Renal pelvis (tissue), 3 donors: ENCODE measurements around the gene DDX20. TPM values are rescaled to one million over a fixed set of nuclear protein-coding genes. Genes with fewer than 3 reads are reported as not detected.

Experiments used
- polyA plus RNA-seq, 3 donors: library from polyadenylated mRNA; unstranded; fragments of 120-200 nt; gene quantifications; one replicate each; pipeline ENCODE4 v1.2.1, GENCODE V29; 2013; ENCODE audit not compliant: insufficient read length in 3 of 3

Gene DDX20
- polyA plus RNA-seq, 3 donors, result 19.8 to 22.6 (median 20.3) TPM

Other genes with a start within 250 kb of the DDX20 start
- gene RAP1A, start 136.1 kb upstream of the DDX20 start, polyA plus RNA-seq, result 10 to 100 TPM; 62.6 to 72.0 (median 63.6) TPM
- gene INKA2, start 16.5 kb upstream of the DDX20 start, polyA plus RNA-seq, result 1 to 10 TPM; 2.4 to 3.1 (median 2.7) TPM
- 1 to 10 TPM; 1.3 to 1.5 (median 1.4) TPM for gene KCND3, start 233.8 kb downstream of the DDX20 start, polyA plus RNA-seq